BJ (cell line): Measurements from ENCODE around the gene IGIP. TPM values are rescaled to one million over a fixed set of nuclear protein-coding genes. Genes with fewer than 3 reads are reported as not detected.

Source experiments
- CTCF ChIA-PET: fragments of 350-600 bp; formaldehyde crosslinking; extraction: SDS; loops from one replicate; lab custom pipeline; 2021; ENCODE audit warnings: antibody characterized with exemption, inconsistent platforms; lab: Yijun Ruan, JAX
- POLR2A ChIA-PET: fragments of 300-600 bp; sonication (Branson Sonifier 250); formaldehyde crosslinking; extraction: SDS; loops from one replicate; lab custom pipeline; 2021; ENCODE audit warnings: antibody characterized with exemption; lab: Charles Lee
- DNase-seq: peaks from one replicate; pipeline ENCODE4 v3.0.0-alpha.2; 2011; ENCODE audit warnings: low read depth
- H3K27me3 ChIP-seq: 2 replicates; pipeline ENCODE4 v1.6.0; 2011; ENCODE audit warnings: low read length; ENCODE audit not compliant: control insufficient read depth, insufficient read depth
- H3K36me3 ChIP-seq: 2 replicates; pipeline ENCODE4 v1.5.1; 2011; ENCODE audit warnings: low read length; ENCODE audit not compliant: control insufficient read depth, insufficient read depth
- H3K4me3 ChIP-seq: 2 replicates; pipeline ENCODE4 v1.5.1; 2011; ENCODE audit warnings: low read depth, mild to moderate bottlenecking, control low read depth, low read length
- polyA plus RNA-seq: library from polyadenylated mRNA; depleted of rRNA; stranded (reverse); fragments of >200 nt; gene quantifications from 2 replicates; pipeline ENCODE4 v1.2.3, GENCODE V29; 2011; rRNA removed
- TF ChIP-seq, protein P1 (sequence below): IDR thresholded peaks from 2 replicates; pipeline ENCODE4 v1.5.1; 2011; ENCODE audit warnings: low read depth, mild to moderate bottlenecking, control low read depth, inconsistent platforms, low read length, moderate library complexity; ENCODE audit not compliant: insufficient read depth

The IGIP gene
- polyA plus RNA-seq, 1 experiment = 1.5 TPM

DNA sequence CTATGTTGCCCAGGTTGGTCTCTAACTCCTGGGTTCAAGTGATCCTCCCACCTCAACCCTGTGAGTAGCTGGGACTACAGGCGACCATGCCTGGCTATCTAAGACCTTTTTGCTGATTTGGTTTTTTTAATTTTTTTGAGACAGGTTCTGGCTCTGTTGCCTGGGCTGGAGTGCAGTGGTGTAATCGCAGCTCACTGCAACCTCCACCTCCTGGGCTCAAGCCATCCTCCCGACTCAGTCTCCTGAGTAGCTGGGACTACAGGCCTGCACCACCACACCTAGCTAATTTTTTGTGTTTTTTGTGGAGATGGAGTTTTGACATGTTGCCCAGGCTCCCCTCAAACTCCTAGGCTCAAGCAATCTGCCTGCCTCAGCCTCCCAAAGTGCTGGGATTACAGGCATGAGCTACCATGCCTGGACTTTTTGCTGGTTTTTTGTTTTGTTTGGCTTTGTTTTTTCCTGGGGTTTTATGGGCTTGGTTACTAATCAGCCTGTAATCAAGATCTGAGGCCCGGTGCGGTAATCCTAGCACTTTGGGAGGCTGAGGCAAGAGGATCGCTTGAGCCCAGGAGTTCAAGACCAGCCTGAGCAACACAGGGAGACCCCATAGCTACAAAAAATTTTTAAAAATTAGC, 52.9 kb downstream of the IGIP start:
- no peaks in the 10 kb centered on the region for H3K27me3 ChIP-seq
- CTCF ChIA-PET = interaction anchor here (1.0 to 1.6 kb wide), 3 partner anchors 8 to 124 kb away, joined by 3 to 6 read pairs (median 4); no protein-coding TSS in a partner anchor
- no peak for DNase-seq
- no peak overlapping the region for H3K4me3 ChIP-seq
- TF ChIP-seq, protein P1, sequence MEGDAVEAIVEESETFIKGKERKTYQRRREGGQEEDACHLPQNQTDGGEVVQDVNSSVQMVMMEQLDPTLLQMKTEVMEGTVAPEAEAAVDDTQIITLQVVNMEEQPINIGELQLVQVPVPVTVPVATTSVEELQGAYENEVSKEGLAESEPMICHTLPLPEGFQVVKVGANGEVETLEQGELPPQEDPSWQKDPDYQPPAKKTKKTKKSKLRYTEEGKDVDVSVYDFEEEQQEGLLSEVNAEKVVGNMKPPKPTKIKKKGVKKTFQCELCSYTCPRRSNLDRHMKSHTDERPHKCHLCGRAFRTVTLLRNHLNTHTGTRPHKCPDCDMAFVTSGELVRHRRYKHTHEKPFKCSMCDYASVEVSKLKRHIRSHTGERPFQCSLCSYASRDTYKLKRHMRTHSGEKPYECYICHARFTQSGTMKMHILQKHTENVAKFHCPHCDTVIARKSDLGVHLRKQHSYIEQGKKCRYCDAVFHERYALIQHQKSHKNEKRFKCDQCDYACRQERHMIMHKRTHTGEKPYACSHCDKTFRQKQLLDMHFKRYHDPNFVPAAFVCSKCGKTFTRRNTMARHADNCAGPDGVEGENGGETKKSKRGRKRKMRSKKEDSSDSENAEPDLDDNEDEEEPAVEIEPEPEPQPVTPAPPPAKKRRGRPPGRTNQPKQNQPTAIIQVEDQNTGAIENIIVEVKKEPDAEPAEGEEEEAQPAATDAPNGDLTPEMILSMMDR = no peak
- POLR2A ChIA-PET = no interaction called here
- no peaks in the 10 kb centered on the region for H3K36me3 ChIP-seq

Other genes with a start within 250 kb of the IGIP start
- gene NRG2, start 82.6 kb upstream of the IGIP start, polyA plus RNA-seq = not detected in 2 replicates
- 5.2 and 6.7 TPM in 2 replicates for gene PURA, start 11.8 kb upstream of the IGIP start, polyA plus RNA-seq
- 29.8 and 33.1 TPM in 2 replicates for gene CYSTM1, start 49.3 kb downstream of the IGIP start, polyA plus RNA-seq
- 97.7 and 114 TPM in 2 replicates for gene PFDN1, start 177.2 kb downstream of the IGIP start, polyA plus RNA-seq
- gene HBEGF, start 220.7 kb downstream of the IGIP start, polyA plus RNA-seq = 2.4 and 3.1 TPM in 2 replicates
- gene SLC4A9, start 234.3 kb downstream of the IGIP start, polyA plus RNA-seq = not detected in 2 replicates